Activated naive CD8-positive, alpha-beta T cell treated with anti-CD3 and anti-CD28 coated beads for 36 hours (primary cell): ENCODE results near the gene RFX2. TPM values are rescaled to one million over a fixed set of nuclear protein-coding genes. Genes with fewer than 3 reads are reported as not detected.

Experiments used
- DNase-seq: peaks from one replicate; pipeline ENCODE4 v3.0.0; 2021
- H3K27ac Mint-ChIP-seq: one replicate; pipeline ENCODE4 v1.8.0; 2022; ENCODE audit warnings: mild to moderate bottlenecking, moderate library complexity, mixed read lengths
- H3K27me3 Mint-ChIP-seq: one replicate; pipeline ENCODE4 v1.8.0; 2022; ENCODE audit warnings: mild to moderate bottlenecking, mixed read lengths
- H3K36me3 Mint-ChIP-seq: one replicate; pipeline ENCODE4 v1.8.0; 2021; ENCODE audit warnings: mild to moderate bottlenecking, mixed read lengths
- H3K4me1 Mint-ChIP-seq: one replicate; pipeline ENCODE4 v1.8.0; 2021; ENCODE audit warnings: mixed read lengths
- H3K4me3 Mint-ChIP-seq: one replicate; pipeline ENCODE4 v1.8.0; 2022; ENCODE audit warnings: mild to moderate bottlenecking, moderate library complexity, mixed read lengths
- H3K9me3 Mint-ChIP-seq: one replicate; pipeline ENCODE4 v1.8.0; 2022; ENCODE audit warnings: mixed read lengths
- total RNA-seq, 2 experiments: library from RNA; stranded (reverse); gene quantifications; one replicate each; pipeline ENCODE4 v1.2.3, GENCODE V29; 2021

Gene RFX2
- total RNA-seq, 2 experiments from 2014 or later = 9.5 to 10.3 TPM

- H3K4me3 Mint-ChIP-seq = no peak overlapping the region
- H3K27me3 Mint-ChIP-seq = peaks cover 4% of the 10 kb centered on the region
- DNase-seq = no peak
- H3K36me3 Mint-ChIP-seq = peaks cover 10% of the 10 kb centered on the region
- no peaks in the 10 kb centered on the region for H3K9me3 Mint-ChIP-seq
- no peak overlapping the region for H3K27ac Mint-ChIP-seq
- H3K4me1 Mint-ChIP-seq = peaks cover 29% of the 10 kb centered on the region
These were observed 125.7 kb downstream of the RFX2 start for GRCh38 chr19:5984600-5984999.

- H3K36me3 Mint-ChIP-seq = peaks cover 18% of the 10 kb centered on the region
- peak overlapping the region; percentile 16 for H3K27ac Mint-ChIP-seq
- peaks cover 33% of the 10 kb centered on the region for H3K4me1 Mint-ChIP-seq
- DNase-seq = no peak
- no peak overlapping the region for H3K4me3 Mint-ChIP-seq
- H3K27me3 Mint-ChIP-seq = peaks cover under 1% of the 10 kb centered on the region
- H3K9me3 Mint-ChIP-seq = no peaks in the 10 kb centered on the region
These were observed 126.8 kb downstream of the RFX2 start for GRCh38 chr19:5983367-5983955.

DNA sequence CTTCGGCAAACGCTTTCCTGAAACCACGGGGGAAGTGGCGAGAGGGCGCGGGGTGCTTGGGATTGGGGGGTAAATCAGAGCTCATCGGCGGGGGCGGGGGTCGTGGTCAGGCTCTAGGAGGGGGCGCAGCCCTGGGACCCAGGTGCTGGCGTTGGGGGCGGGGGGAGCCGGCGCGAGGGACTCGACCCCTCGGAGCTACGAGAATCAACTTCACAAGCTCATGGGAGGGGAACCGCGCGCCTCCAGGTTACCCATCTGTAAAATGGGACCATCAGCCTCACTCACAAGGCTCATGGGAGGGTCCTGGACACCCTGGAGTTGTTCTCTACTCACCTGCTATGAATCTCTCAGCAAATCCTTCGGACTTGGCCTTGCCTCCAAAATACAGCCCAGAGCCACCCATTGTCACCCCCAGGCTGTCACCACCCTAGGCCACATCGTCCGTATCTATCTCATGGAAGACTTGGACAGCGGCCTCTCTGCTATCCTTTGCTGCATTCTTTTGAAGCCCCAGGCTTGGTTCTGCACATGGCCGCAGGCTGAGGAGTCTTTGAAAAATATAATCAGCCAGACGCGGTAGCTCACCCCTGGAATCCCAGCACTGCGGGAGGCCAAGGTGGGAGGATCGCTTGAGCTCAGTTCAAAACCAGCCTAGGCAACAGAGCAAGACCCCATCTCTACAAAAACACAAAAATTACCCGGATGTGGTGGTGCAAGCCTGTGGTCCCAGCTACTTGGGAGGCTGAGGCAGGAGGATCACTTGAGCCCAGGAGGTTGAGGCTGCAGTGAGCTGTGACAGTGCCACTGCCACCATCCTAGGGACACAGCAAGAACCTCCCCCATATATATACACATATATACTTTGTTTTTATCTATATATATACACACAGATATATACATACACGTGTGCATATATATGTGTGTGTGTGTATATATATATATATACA lies 131.4 kb downstream of the RFX2 start:
- Mint-ChIP-seq H3K27me3 (no peaks in the 10 kb centered on the region), H3K4me3 (peak overlapping the region; percentile 99), H3K36me3 (peaks cover 43% of the 10 kb centered on the region), H3K27ac (peak overlapping the region; percentile 93), H3K4me1 (peaks cover 57% of the 10 kb centered on the region), H3K9me3 (no peaks in the 10 kb centered on the region)
- DNase-seq = no peak

- Mint-ChIP-seq H3K4me3 (peak within 1 kb of the TSS; percentile 99), H3K27ac (peak within 1 kb of the TSS; percentile 96), H3K27me3 (no peaks in the 10 kb centered on the region), H3K36me3 (peaks cover 45% of the 10 kb centered on the region), H3K4me1 (peaks cover 57% of the 10 kb centered on the region), H3K9me3 (no peaks in the 10 kb centered on the region)
- DNase-seq = peak; percentile 100
These were observed 132.3 kb downstream of the RFX2 start, which contains the start of gene RANBP3 for GRCh38 chr19:5977785-5978605. Gene RANBP3, minus strand, starts transcription at chr19:5978140. Its CDS starts 58 bp downstream, at chr19:5978082.

- H3K36me3 Mint-ChIP-seq = peaks cover 50% of the 10 kb centered on the region
- no peak for DNase-seq
- H3K27me3 Mint-ChIP-seq = no peaks in the 10 kb centered on the region
- H3K9me3 Mint-ChIP-seq = no peaks in the 10 kb centered on the region
- H3K4me1 Mint-ChIP-seq = peaks cover 60% of the 10 kb centered on the region
- peak overlapping the region; percentile 96 for H3K27ac Mint-ChIP-seq
- peak overlapping the region; percentile 99 for H3K4me3 Mint-ChIP-seq
These were observed 133.0 kb downstream of the RFX2 start for GRCh38 chr19:5977222-5977784.

GRCh38 chr19:5976768-5977167 lies 133.5 kb downstream of the RFX2 start:
- Mint-ChIP-seq H3K4me3 (peak overlapping the region; percentile 99), H3K27me3 (no peaks in the 10 kb centered on the region), H3K4me1 (peaks cover 62% of the 10 kb centered on the region), H3K9me3 (no peaks in the 10 kb centered on the region), H3K27ac (peak overlapping the region; percentile 96), H3K36me3 (peaks cover 51% of the 10 kb centered on the region)
- DNase-seq = no peak

GRCh38 chr19:5975388-5975728 lies 134.9 kb downstream of the RFX2 start:
- peaks cover 71% of the 10 kb centered on the region for H3K4me1 Mint-ChIP-seq
- peak overlapping the region; percentile 96 for H3K27ac Mint-ChIP-seq
- peak overlapping the region; percentile 99 for H3K4me3 Mint-ChIP-seq
- H3K36me3 Mint-ChIP-seq = peaks cover 52% of the 10 kb centered on the region
- no peak for DNase-seq
- H3K9me3 Mint-ChIP-seq = no peaks in the 10 kb centered on the region
- H3K27me3 Mint-ChIP-seq = no peaks in the 10 kb centered on the region

- peak; percentile 64 for DNase-seq
- Mint-ChIP-seq H3K4me3 (peak overlapping the region; percentile 99), H3K4me1 (peaks cover 71% of the 10 kb centered on the region), H3K9me3 (no peaks in the 10 kb centered on the region), H3K27me3 (no peaks in the 10 kb centered on the region), H3K36me3 (peaks cover 50% of the 10 kb centered on the region), H3K27ac (peak overlapping the region; percentile 96)
These were observed 135.4 kb downstream of the RFX2 start for GRCh38 chr19:5974721-5975387.

DNA sequence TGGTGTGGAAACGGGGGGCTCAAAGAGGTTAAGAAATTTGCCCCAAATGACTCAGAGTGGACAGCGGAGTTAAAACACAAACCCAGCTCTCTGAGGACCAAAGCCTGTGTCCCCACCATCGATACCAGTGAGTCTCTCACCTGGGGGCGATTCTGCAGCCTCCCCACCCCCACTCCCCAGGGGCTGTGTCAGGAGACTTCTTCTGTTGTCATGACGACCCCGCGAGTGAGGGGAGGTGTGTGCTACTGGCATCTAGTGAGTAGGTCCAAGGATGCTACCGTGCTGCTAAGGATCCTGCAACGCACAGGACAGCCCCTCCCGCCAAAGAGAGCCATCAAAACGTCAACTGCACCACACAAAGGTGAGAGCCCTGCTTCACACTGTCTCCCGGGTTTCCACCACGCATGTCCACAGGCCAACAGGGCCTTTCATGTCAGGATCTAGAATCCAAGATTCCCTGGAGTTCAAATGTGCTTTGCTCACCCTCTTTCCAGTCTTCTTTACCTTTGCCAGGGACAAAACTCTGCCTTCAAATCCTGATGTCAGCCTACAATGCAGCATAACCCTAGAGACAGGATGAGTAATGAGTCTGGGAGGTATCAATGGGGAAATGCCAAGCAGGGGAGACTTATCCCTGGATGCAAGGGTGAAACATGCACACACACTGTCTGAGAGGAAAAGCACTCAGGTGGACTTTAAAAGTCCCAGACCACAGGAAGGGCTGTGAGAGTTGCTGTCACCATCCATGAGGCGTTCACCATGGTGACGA lies 136.2 kb downstream of the RFX2 start:
- peaks cover 45% of the 10 kb centered on the region for H3K36me3 Mint-ChIP-seq
- no peaks in the 10 kb centered on the region for H3K9me3 Mint-ChIP-seq

GRCh38 chr19:5973376-5973775 lies 136.9 kb downstream of the RFX2 start:
- no peak overlapping the region for H3K27ac Mint-ChIP-seq
- peaks cover 74% of the 10 kb centered on the region for H3K4me1 Mint-ChIP-seq
- H3K36me3 Mint-ChIP-seq = peaks cover 40% of the 10 kb centered on the region
- no peak overlapping the region for H3K4me3 Mint-ChIP-seq
- H3K9me3 Mint-ChIP-seq = no peaks in the 10 kb centered on the region
- no peak for DNase-seq
- H3K27me3 Mint-ChIP-seq = no peaks in the 10 kb centered on the region

More for the DNA sequence above, 136.2 kb downstream of the RFX2 start:
- peak overlapping the region; percentile 99 for H3K4me3 Mint-ChIP-seq
- peaks cover 73% of the 10 kb centered on the region for H3K4me1 Mint-ChIP-seq
- DNase-seq = no peak
- H3K27ac Mint-ChIP-seq = peak overlapping the region; percentile 96
- H3K27me3 Mint-ChIP-seq = no peaks in the 10 kb centered on the region

DNA sequence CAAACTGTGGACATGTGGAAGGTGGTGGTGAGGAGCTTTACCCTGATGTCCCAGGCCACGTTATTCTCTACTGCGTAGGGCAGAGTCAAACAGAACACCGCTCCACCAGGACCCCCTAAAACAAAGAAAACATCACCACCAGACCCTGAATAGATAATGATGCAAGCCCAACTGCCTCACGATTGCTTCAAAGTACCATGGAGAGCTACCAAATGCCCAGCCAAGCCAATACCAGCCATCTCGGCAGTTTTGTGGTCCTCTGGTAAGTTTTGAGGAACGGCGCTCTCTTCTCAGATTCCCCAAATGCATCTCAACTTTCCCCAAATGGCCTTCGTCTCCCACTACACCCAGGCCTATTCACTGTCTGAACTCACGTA lies 138.0 kb downstream of the RFX2 start:
- peak overlapping the region; percentile 73 for H3K27ac Mint-ChIP-seq
- peaks cover 43% of the 10 kb centered on the region for H3K36me3 Mint-ChIP-seq

DNA sequence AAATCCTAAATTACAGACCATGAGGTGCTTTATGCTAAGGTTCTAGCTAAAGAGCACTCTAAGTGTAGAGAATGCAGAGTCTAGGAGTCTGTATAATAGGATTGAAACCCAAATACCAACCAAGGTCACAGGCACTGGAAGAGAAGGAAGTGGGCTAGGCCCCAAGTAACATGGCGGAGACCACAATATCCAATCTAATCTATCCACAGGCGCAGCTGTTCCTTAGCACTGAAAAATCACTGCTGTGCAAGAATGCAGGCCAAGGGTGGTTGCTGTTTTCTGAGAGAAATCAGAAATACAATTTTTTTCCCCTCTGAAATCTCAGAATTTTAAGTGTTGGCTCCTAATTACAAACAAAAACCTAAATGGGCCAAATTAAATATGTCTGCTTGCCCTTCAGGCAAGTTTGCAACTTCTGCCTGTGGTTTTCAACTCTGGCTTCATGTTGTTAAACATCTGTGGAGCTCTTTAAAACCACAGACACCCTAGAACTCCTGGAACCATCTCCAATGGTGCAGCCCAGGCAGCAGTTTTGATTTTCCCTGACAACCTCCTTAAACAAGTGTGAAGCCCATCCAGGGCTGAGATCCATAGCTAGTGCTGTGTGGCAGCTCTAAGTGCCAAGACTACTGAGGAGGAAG lies 138.5 kb downstream of the RFX2 start:
- H3K9me3 Mint-ChIP-seq = no peaks in the 10 kb centered on the region
- peaks cover 42% of the 10 kb centered on the region for H3K36me3 Mint-ChIP-seq
- no peak overlapping the region for H3K4me3 Mint-ChIP-seq
- H3K27me3 Mint-ChIP-seq = no peaks in the 10 kb centered on the region
- peaks cover 81% of the 10 kb centered on the region for H3K4me1 Mint-ChIP-seq
- no peak for DNase-seq
- H3K27ac Mint-ChIP-seq = peak overlapping the region; percentile 60

More for the DNA sequence above, 138.0 kb downstream of the RFX2 start:
- Mint-ChIP-seq H3K4me3 (no peak overlapping the region), H3K4me1 (peaks cover 83% of the 10 kb centered on the region), H3K9me3 (no peaks in the 10 kb centered on the region), H3K27me3 (no peaks in the 10 kb centered on the region)
- no peak for DNase-seq

- H3K27ac Mint-ChIP-seq = peak overlapping the region; percentile 12
- H3K4me3 Mint-ChIP-seq = no peak overlapping the region
- no peaks in the 10 kb centered on the region for H3K9me3 Mint-ChIP-seq
- no peak for DNase-seq
- peaks cover 77% of the 10 kb centered on the region for H3K4me1 Mint-ChIP-seq
- H3K36me3 Mint-ChIP-seq = peaks cover 26% of the 10 kb centered on the region
- H3K27me3 Mint-ChIP-seq = no peaks in the 10 kb centered on the region
These were observed 140.8 kb downstream of the RFX2 start for GRCh38 chr19:5969476-5969875.
